ENCODE measurements around the gene EXOC6B. TPM values are rescaled to one million over a fixed set of nuclear protein-coding genes. Genes with fewer than 3 reads are reported as not detected.

EXOC6B gene
- total RNA-seq, 2 experiments from 2014 or later: 16.9 to 17.5 TPM

DNA sequence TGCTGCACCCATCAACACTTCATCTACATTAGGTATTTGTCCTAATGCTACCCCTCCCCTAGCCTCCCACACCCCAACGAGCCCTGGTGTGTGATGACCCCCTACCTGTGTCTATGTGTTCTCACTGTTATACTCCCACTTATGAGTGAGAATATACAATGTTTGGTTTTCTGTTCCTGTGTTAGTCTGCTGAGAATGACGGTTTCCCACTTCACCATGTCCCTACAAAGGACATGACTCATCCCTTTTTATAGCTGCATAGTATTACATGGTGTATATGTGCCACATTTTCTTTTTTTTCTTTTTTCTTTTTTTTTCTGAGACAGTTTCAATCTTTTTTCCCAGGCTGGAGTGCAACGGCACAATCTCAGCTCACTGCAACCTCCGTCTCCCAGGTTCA, 394.1 kb downstream of the EXOC6B start:
- H3K4me1 Mint-ChIP-seq (ENCODE audit: low read depth): no peaks in the 10 kb centered on the region
- no peak for ATAC-seq (ENCODE audit: poor library complexity)
- DNase-seq: no peak
- H3K4me1 ChIP-seq (ENCODE audit: insufficient read depth, low read length): no peaks in the 10 kb centered on the region
- no peak overlapping the region for H3K4me3 Mint-ChIP-seq
- TF ChIP-seq, protein P1, sequence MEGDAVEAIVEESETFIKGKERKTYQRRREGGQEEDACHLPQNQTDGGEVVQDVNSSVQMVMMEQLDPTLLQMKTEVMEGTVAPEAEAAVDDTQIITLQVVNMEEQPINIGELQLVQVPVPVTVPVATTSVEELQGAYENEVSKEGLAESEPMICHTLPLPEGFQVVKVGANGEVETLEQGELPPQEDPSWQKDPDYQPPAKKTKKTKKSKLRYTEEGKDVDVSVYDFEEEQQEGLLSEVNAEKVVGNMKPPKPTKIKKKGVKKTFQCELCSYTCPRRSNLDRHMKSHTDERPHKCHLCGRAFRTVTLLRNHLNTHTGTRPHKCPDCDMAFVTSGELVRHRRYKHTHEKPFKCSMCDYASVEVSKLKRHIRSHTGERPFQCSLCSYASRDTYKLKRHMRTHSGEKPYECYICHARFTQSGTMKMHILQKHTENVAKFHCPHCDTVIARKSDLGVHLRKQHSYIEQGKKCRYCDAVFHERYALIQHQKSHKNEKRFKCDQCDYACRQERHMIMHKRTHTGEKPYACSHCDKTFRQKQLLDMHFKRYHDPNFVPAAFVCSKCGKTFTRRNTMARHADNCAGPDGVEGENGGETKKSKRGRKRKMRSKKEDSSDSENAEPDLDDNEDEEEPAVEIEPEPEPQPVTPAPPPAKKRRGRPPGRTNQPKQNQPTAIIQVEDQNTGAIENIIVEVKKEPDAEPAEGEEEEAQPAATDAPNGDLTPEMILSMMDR (IDR thresholded peaks at IDR 0.05): no peak
- peaks cover 0 to 16% of the 10 kb centered on the region in 2 experiments for H3K9me3 ChIP-seq (ENCODE audit: control insufficient read depth in 1 of 2, insufficient read depth in 1 of 2, low read length in 2 of 2)
- POLR2A ChIA-PET: no interaction called here
- intact Hi-C loops (cut with DNase I, micrococcal nuclease): no loop called here
- CTCF ChIA-PET: no interaction called here
- H3K27me3 Mint-ChIP-seq: no peaks in the 10 kb centered on the region
- no peak overlapping the region for H3K4me3 ChIP-seq (ENCODE audit: low read length)
- no peaks in the 10 kb centered on the region for H3K27me3 ChIP-seq (ENCODE audit: control insufficient read depth in 1 of 2, insufficient read depth in 2 of 2, low read length in 2 of 2)
- no peak overlapping the region for H3K27ac ChIP-seq (ENCODE audit: low read depth in 1 of 2, low read length in 2 of 2)
- H3K36me3 ChIP-seq (ENCODE audit: insufficient read depth, low read length): no peaks in the 10 kb centered on the region
- peaks cover 73% of the 10 kb centered on the region for H3K36me3 Mint-ChIP-seq (ENCODE audit: low read depth)
- no peak overlapping the region for H3K27ac Mint-ChIP-seq
- H3K9me3 Mint-ChIP-seq: peaks cover 11% of the 10 kb centered on the region

DNA sequence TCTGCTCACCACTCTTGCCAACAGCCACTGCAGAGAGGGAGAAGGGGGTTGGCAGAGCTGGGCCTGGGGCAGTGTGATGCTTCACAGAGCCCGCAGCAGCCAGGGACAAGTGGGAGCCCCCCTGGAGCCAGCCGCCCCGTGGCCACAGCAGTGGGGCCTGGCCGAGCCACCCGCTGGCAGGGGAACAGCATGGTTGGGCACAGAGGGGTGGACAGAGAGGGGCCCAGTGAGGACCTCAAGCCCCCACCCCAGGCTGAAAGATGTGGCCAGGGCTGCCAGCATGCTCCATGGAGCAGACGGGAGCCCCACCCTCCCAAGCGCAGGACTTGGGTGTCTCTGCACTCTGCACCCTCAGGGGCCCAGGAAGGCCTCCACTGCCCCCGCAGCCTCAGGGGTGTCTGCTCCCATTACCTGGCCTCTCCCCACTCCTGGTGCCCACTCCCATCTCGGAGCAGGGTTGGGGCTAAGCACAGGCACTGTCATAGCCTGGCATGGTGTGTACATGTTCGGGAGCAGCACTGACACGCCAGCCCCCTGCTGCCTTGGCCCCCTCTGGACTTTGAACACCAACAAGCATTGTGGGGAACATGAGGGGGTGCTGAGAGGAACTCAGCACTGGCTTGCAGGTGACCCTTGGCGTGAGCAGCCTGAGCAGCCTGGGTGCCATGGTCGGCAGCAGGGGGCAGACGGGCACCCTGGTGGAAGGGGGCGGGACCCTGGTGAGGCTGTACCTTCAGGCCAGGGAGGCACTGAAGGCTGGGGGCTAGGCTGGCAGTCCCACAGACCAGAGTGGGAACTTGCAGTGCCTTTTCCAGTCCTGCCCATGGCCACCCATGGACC, 398.6 kb downstream of the EXOC6B start:
- TF ChIP-seq, protein P1 (IDR thresholded peaks at IDR 0.05): no peak
- ChIA-PET CTCF (no interaction called here), POLR2A (no interaction called here)
- Histone ChIP-seq H3K27ac (ENCODE audit: low read depth in 1 of 2, low read length in 2 of 2) (no peak overlapping the region), H3K27me3 (ENCODE audit: control insufficient read depth in 1 of 2, insufficient read depth in 2 of 2, low read length in 2 of 2) (no peaks in the 10 kb centered on the region), H3K4me3 (ENCODE audit: low read length) (no peak overlapping the region), H3K9me3 (ENCODE audit: control insufficient read depth in 1 of 2, insufficient read depth in 1 of 2, low read length in 2 of 2) (peaks cover 0 to 21% of the 10 kb centered on the region in 2 experiments), H3K36me3 (ENCODE audit: insufficient read depth, low read length) (no peaks in the 10 kb centered on the region), H3K4me1 (ENCODE audit: insufficient read depth, low read length) (no peaks in the 10 kb centered on the region)
- Mint-ChIP-seq H3K4me3 (no peak overlapping the region), H3K9me3 (peaks cover 8% of the 10 kb centered on the region), H3K27me3 (no peaks in the 10 kb centered on the region), H3K4me1 (ENCODE audit: low read depth) (no peaks in the 10 kb centered on the region), H3K36me3 (ENCODE audit: low read depth) (peaks cover 74% of the 10 kb centered on the region), H3K27ac (no peak overlapping the region)
- DNase-seq (no peak), ATAC-seq (ENCODE audit: poor library complexity) (no peak)
- intact Hi-C loops (cut with DNase I, micrococcal nuclease): no loop called here

DNA sequence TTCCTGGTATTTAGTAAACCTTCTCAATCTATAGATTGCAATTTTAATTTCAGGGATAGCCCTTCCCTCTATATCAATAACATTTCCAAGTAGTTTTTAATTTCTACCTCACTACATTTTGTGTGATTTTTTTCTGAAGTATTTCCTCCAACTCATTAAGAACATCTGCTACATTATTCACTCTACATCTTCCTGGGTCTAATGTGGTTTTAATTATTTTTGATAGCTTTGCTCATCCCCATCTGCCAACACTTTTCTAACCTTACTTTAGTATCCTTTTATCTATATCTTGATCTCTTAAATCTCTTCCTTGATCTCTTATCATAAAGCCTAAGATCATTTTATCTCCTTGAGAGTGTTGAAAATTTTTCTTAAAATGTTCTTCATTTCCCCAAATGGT, 399.8 kb downstream of the EXOC6B start:
- Mint-ChIP-seq H3K36me3 (ENCODE audit: low read depth) (peaks cover 70% of the 10 kb centered on the region), H3K9me3 (peaks cover 9% of the 10 kb centered on the region), H3K27ac (no peak overlapping the region), H3K4me1 (ENCODE audit: low read depth) (no peaks in the 10 kb centered on the region), H3K4me3 (no peak overlapping the region), H3K27me3 (no peaks in the 10 kb centered on the region)
- Histone ChIP-seq H3K36me3 (ENCODE audit: insufficient read depth, low read length) (no peaks in the 10 kb centered on the region), H3K4me3 (ENCODE audit: low read length) (no peak overlapping the region), H3K9me3 (ENCODE audit: control insufficient read depth in 1 of 2, insufficient read depth in 1 of 2, low read length in 2 of 2) (peaks cover 0 to 30% of the 10 kb centered on the region in 2 experiments), H3K4me1 (ENCODE audit: insufficient read depth, low read length) (no peaks in the 10 kb centered on the region), H3K27me3 (ENCODE audit: control insufficient read depth in 1 of 2, insufficient read depth in 2 of 2, low read length in 2 of 2) (no peaks in the 10 kb centered on the region), H3K27ac (ENCODE audit: low read depth in 1 of 2, low read length in 2 of 2) (no peak overlapping the region)
- intact Hi-C loops (cut with DNase I, micrococcal nuclease): no loop called here
- ATAC-seq (ENCODE audit: poor library complexity) (no peak), DNase-seq (no peak)
- POLR2A ChIA-PET: no interaction called here
- CTCF ChIA-PET: no interaction called here
- TF ChIP-seq, protein P1 (IDR thresholded peaks at IDR 0.05): no peak
